ENCODE results near the gene GMPR2. TPM values are rescaled to one million over a fixed set of nuclear protein-coding genes. Genes with fewer than 3 reads are reported as not detected.
A peak's percentile ranks its signal among the peaks of the same experiment; 100 is the strongest.

Gene GMPR2
- total and polyA plus RNA-seq, 2 of the 13 experiments (the other 11 are each of a cell fraction or from before 2014, with no cell fraction given): 210 to 273 TPM

- TF ChIP-seq ZNF207 (IDR thresholded peaks at IDR 0.05; ENCODE audit: borderline replicate concordance) (no peak), CBFB (CRISPR knock-in tag; IDR thresholded peaks at IDR 0.05) (no peak; the same call in 1 of the 2 replicates), ZNF296 (CRISPR knock-in tag; conservative IDR thresholded peaks at IDR 0.05) (no peak; the same call in 1 of the 2 replicates), ZHX1 (CRISPR knock-in tag; IDR thresholded peaks at IDR 0.05; ENCODE audit: low read depth) (no peak), SNRNP70 (IDR thresholded peaks at IDR 0.05; ENCODE audit: low read depth, low read length) (no peak), SOX6 (IDR thresholded peaks at IDR 0.05) (no peak), SOX6 (CRISPR knock-in tag; IDR thresholded peaks at IDR 0.05) (no peak; the same call in 1 of the 2 replicates), ZNF24 (IDR thresholded peaks at IDR 0.05) (peak; percentile 64), NCOA1 (CRISPR knock-in tag; IDR thresholded peaks at IDR 0.05) (peak; percentile 98; the same call in 1 of the 2 replicates), ESRRA (CRISPR knock-in tag; IDR thresholded peaks at IDR 0.05; ENCODE audit: low read depth) (no peak; the same call in 1 of the 2 replicates), ZNF18 (CRISPR knock-in tag; IDR thresholded peaks at IDR 0.05; ENCODE audit: insufficient replicate concordance) (no peak), HIVEP1 (CRISPR knock-in tag; IDR thresholded peaks at IDR 0.05) (peak; percentile 86), RXRB (CRISPR knock-in tag; IDR thresholded peaks at IDR 0.05; ENCODE audit: borderline replicate concordance) (peak; percentile 70), ZBTB44 (CRISPR knock-in tag; IDR thresholded peaks at IDR 0.05) (no peak; the same call in none of the 2 replicates), AKNA (CRISPR knock-in tag; IDR thresholded peaks at IDR 0.05; ENCODE audit: borderline replicate concordance) (peak; percentile 50; the same call in 1 of the 2 replicates), TCF7L2 (IDR thresholded peaks at IDR 0.05; ENCODE audit: low read depth, low read length) (no peak), ZBTB7B (CRISPR knock-in tag; IDR thresholded peaks at IDR 0.05) (peak; percentile 95), MTF2 (CRISPR knock-in tag; IDR thresholded peaks at IDR 0.05; ENCODE audit: borderline replicate concordance) (peak; percentile 99)
Observed at GRCh38 chr14:24232645-24233537, at the start of gene GMPR2 (continued).
